Kidney tubule cell (primary cell): ENCODE results near the gene LIPA.
A peak's percentile ranks its signal among the peaks of the same experiment; 100 is the strongest.
"Not testable (repeated sequence)": the region's sequence is repeated elsewhere in the genome, so short reads cannot be mapped to it uniquely, and the experiment has no call there.

Experiments used
- DNase-seq: peaks from one replicate; pipeline ENCODE4 v3.0.0-alpha.2; 2018; ENCODE audit warnings: low spot score

Gene LIPA

GRCh38 chr10:89270153-89270483, 18.5 kb upstream of the LIPA start:
- no peak for DNase-seq

GRCh38 chr10:89269433-89270152, 18.0 kb upstream of the LIPA start:
- no peak for DNase-seq

- no peak for DNase-seq
Measured at GRCh38 chr10:89266721-89267453, 15.3 kb upstream of the LIPA start.

GRCh38 chr10:89263531-89263930, 12.0 kb upstream of the LIPA start:
- DNase-seq: no peak

GRCh38 chr10:89263091-89263490, 11.5 kb upstream of the LIPA start:
- no peak for DNase-seq

GRCh38 chr10:89262086-89263051, 10.8 kb upstream of the LIPA start:
- peak; percentile 52 for DNase-seq

- no peak for DNase-seq
Measured at GRCh38 chr10:89258881-89259280, 7.3 kb upstream of the LIPA start.

- DNase-seq: no peak
Measured at GRCh38 chr10:89257581-89257980, 6.0 kb upstream of the LIPA start.

- DNase-seq: no peak
Measured at GRCh38 chr10:89256962-89257361, 5.4 kb upstream of the LIPA start.

- DNase-seq: no peak
Measured at GRCh38 chr10:89256340-89256739, 4.8 kb upstream of the LIPA start.

- DNase-seq: no peak
Measured at GRCh38 chr10:89255793-89256192, 4.2 kb upstream of the LIPA start.

GRCh38 chr10:89255091-89255579, 3.6 kb upstream of the LIPA start:
- not testable (repeated sequence) for DNase-seq

- DNase-seq: no peak
Measured at GRCh38 chr10:89252225-89252585, 630 bp upstream of the LIPA start.

GRCh38 chr10:89250865-89251408, 638 bp downstream of the LIPA start:
- DNase-seq: no peak

GRCh38 chr10:89248990-89249389, 2.6 kb downstream of the LIPA start:
- DNase-seq: no peak

GRCh38 chr10:89247623-89248022, 4.0 kb downstream of the LIPA start:
- DNase-seq: not testable (repeated sequence)

- DNase-seq: no peak
Measured at GRCh38 chr10:89245802-89246201, 5.8 kb downstream of the LIPA start.

- DNase-seq: no peak
Measured at GRCh38 chr10:89242840-89243568, 8.6 kb downstream of the LIPA start.

GRCh38 chr10:89242345-89242684, 9.3 kb downstream of the LIPA start:
- DNase-seq: no peak

GRCh38 chr10:89241486-89242344, 9.9 kb downstream of the LIPA start:
- peak; percentile 9 for DNase-seq

GRCh38 chr10:89241026-89241425, 10.5 kb downstream of the LIPA start:
- DNase-seq: no peak
